K562 (cell line): ENCODE measurements around the gene SERTAD4. TPM values are rescaled to one million over a fixed set of nuclear protein-coding genes. Genes with fewer than 3 reads are reported as not detected.

Experiments
- ATAC-seq: fragments of 200-7000 bp; cut with Tn5 transposase; 3 replicates; pipeline ENCODE4 v1.9.1; 2020; ENCODE audit warnings: moderate library complexity
- BruUV-seq: library from RNA; stranded (reverse); fragments of 400-500 nt; replicated peaks from 2 replicates; lab custom pipeline; 2021; lab: Mats Ljungman, UMichigan
- CTCF ChIA-PET: fragments of 300-600 bp; formaldehyde crosslinking; extraction: SDS; loops from one replicate; lab custom pipeline; 2021; ENCODE audit warnings: low intra/inter-chr PET ratio; lab: Yijun Ruan, JAX
- POLR2A ChIA-PET: fragments of 300-600, 350-650 bp; sonication (Branson Sonifier 250); formaldehyde crosslinking; extraction: SDS; loops from one replicate; lab custom pipeline; 2021; ENCODE audit warnings: antibody characterized with exemption, inconsistent platforms; lab: Yijun Ruan, JAX
- DNase-seq, 4 experiments: peaks; one replicate each; pipeline versions ENCODE4 v3.0.0 to v3.0.0-alpha.2; 2011 to 2018; ENCODE audit warnings: low spot score in 3 of 4, mixed read lengths in 3 of 4; ENCODE audit errors: extremely low read depth in 1 of 4
- FAIRE-seq: peaks from 2 replicates; lab custom pipeline; 2011; peaks lifted over from hg19 to GRCh38; lab: Jason Lieb, UNC
- H2AFZ ChIP-seq: 2 replicates; pipeline ENCODE4 v1.6.0; 2011; ENCODE audit warnings: low read depth, low read length, control low read depth, inconsistent platforms
- H3K27ac ChIP-seq: fragments of 200-600 bp; 3 replicates; pipeline ENCODE4 v1.8.0; 2011; ENCODE audit warnings: low read depth, mild to moderate bottlenecking, control low read depth, inconsistent platforms, low read length, moderate library complexity, mixed read lengths; ENCODE audit errors: extremely low read depth
- H3K27me3 ChIP-seq, 2 experiments: fragments of 300-600 bp in 1 of 2; 2 replicates in 1 of 2; 3 replicates in 1 of 2; pipeline versions ENCODE4 v1.6.0 to v1.8.0; 2011; ENCODE audit warnings: inconsistent platforms in 2 of 2, low read length in 2 of 2, mild to moderate bottlenecking in 1 of 2, mixed read lengths in 1 of 2, moderate library complexity in 1 of 2; ENCODE audit not compliant: control insufficient read depth in 2 of 2, insufficient read depth in 2 of 2
- H3K36me3 ChIP-seq: fragments of 300-600 bp; 3 replicates; pipeline ENCODE4 v1.8.0; 2011; ENCODE audit warnings: mild to moderate bottlenecking, low read length, inconsistent platforms; ENCODE audit not compliant: control insufficient read depth, insufficient read depth
- H3K4me1 ChIP-seq, 2 experiments: fragments of 200-600 bp in 1 of 2; replicated peaks in 1 of 2; 2 replicates in 1 of 2; 3 replicates in 1 of 2; pipeline versions ENCODE4 v1.5.1 to v1.8.0; 2011; ENCODE audit warnings: inconsistent platforms in 2 of 2, low read length in 2 of 2, mild to moderate bottlenecking in 1 of 2, mixed read lengths in 1 of 2, moderate library complexity in 1 of 2; ENCODE audit not compliant: control insufficient read depth in 2 of 2, insufficient read depth in 2 of 2
- H3K4me2 ChIP-seq: 2 replicates; pipeline ENCODE4 v1.6.1; 2011; ENCODE audit warnings: low read length, control low read depth, inconsistent platforms, mixed read lengths; ENCODE audit not compliant: insufficient read depth
- H3K4me3 ChIP-seq: fragments of 200-600 bp; sonication (generic), shearing (Covaris generic); 2 replicates; pipeline ENCODE4 v1.5.1; 2016; ENCODE audit warnings: control low read depth, inconsistent platforms
- H3K79me2 ChIP-seq: fragments of 200-600 bp; 3 replicates; pipeline ENCODE4 v1.8.0; 2011; ENCODE audit warnings: low read length, inconsistent platforms; ENCODE audit not compliant: control insufficient read depth, insufficient read depth
- H3K9ac ChIP-seq, 2 experiments: 2 replicates each; pipeline versions ENCODE4 v1.6.0 to v1.6.1; 2011; ENCODE audit warnings: low read depth in 2 of 2, low read length in 2 of 2, control low read depth in 1 of 2, inconsistent platforms in 1 of 2, mild to moderate bottlenecking in 1 of 2, mixed read lengths in 1 of 2; ENCODE audit not compliant: insufficient read depth in 1 of 2
- H3K9me1 ChIP-seq: one replicate; pipeline ENCODE4 v1.6.0; 2011; ENCODE audit warnings: inconsistent platforms, mild to moderate bottlenecking, low read length, moderate library complexity; ENCODE audit not compliant: control insufficient read depth, insufficient read depth
- H3K9me3 ChIP-seq: replicated peaks from 2 replicates; pipeline ENCODE4 v1.5.1; 2011; ENCODE audit warnings: low read depth, low read length, inconsistent platforms; ENCODE audit not compliant: control insufficient read depth, insufficient read depth
- H4K20me1 ChIP-seq: replicated peaks from 2 replicates; pipeline ENCODE4 v1.6.1; 2011; ENCODE audit warnings: low read length, inconsistent platforms, mixed read lengths; ENCODE audit not compliant: control insufficient read depth, insufficient read depth
- CREBBP ChIP-seq: IDR thresholded peaks from one replicate; pipeline ENCODE4 v1.6.1; 2012; ENCODE audit warnings: low read depth, mild to moderate bottlenecking, control low read depth, inconsistent platforms, low read length
- CTCF ChIP-seq, 3 experiments: IDR thresholded peaks in 2 of 3; conservative IDR thresholded peaks in 1 of 3; 2 replicates each; pipeline ENCODE4 v1.5.1; 2011 to 2012; ENCODE audit warnings: low read length in 3 of 3, mild to moderate bottlenecking in 3 of 3, control low read depth in 2 of 3, improper control_type of control experiment in 1 of 3, inconsistent platforms in 1 of 3, low read depth in 1 of 3, mixed read lengths in 1 of 3, moderate library complexity in 1 of 3; ENCODE audit not compliant: insufficient read depth in 2 of 3
- CTCFL ChIP-seq: IDR thresholded peaks from 2 replicates; pipeline ENCODE4 v1.6.1; 2011; ENCODE audit warnings: borderline replicate concordance, low read depth, mild to moderate bottlenecking, moderate library complexity, low read length; ENCODE audit not compliant: insufficient read depth, poor library complexity, severe bottlenecking
- CXXC5 ChIP-seq: fragments of 250-450 bp; sonication (Bioruptor Pico); IDR thresholded peaks from 2 replicates; pipeline ENCODE4 v1.8.0; 2022; ENCODE audit warnings: inconsistent platforms, mild to moderate bottlenecking, moderate library complexity
- E2F6 ChIP-seq, 2 experiments: IDR thresholded peaks; 2 replicates each; pipeline ENCODE4 v1.6.1; 2011; ENCODE audit warnings: borderline replicate concordance in 1 of 2, control low read depth in 1 of 2, low read depth in 1 of 2, low read length in 1 of 2, mild to moderate bottlenecking in 1 of 2, mixed read lengths in 1 of 2, moderate library complexity in 1 of 2; ENCODE audit not compliant: insufficient read depth in 1 of 2, insufficient read length in 1 of 2, poor library complexity in 1 of 2, severe bottlenecking in 1 of 2; ENCODE audit errors: extremely low read depth in 1 of 2
- FOXA1 ChIP-seq: fragments of 450-650 bp; IDR thresholded peaks from 2 replicates; pipeline ENCODE4 v1.6.1; 2016; ENCODE audit warnings: mild to moderate bottlenecking, borderline replicate concordance
- HIVEP1 ChIP-seq: fragments of 250-450 bp; sonication (Bioruptor Pico); IDR thresholded peaks from 2 replicates; pipeline ENCODE4 v1.4.0; 2020; ENCODE audit warnings: mild to moderate bottlenecking
- IRF1 ChIP-seq: sonication (generic); formaldehyde crosslinking; IDR thresholded peaks from 2 replicates; pipeline ENCODE4 v1.8.0; 2022; ENCODE audit warnings: missing genetic modification reagents, mild to moderate bottlenecking, borderline replicate concordance
- NRF1 ChIP-seq, 2 experiments: fragments of 450-650 bp; IDR thresholded peaks in 1 of 2; conservative IDR thresholded peaks in 1 of 2; 2 replicates each; pipeline ENCODE4 v1.6.1; 2014; ENCODE audit warnings: mild to moderate bottlenecking in 2 of 2
- PHTF2 ChIP-seq: fragments of 250-450 bp; sonication (Bioruptor Pico); IDR thresholded peaks from 2 replicates; pipeline ENCODE4 v1.5.0; 2021; ENCODE audit warnings: mild to moderate bottlenecking
- SREBF2 ChIP-seq: sonication (generic); formaldehyde crosslinking; IDR thresholded peaks from 2 replicates; pipeline ENCODE4 v1.4.0; 2020; ENCODE audit warnings: mild to moderate bottlenecking, missing genetic modification reagents
- WGBS: fragments of 100-300 bp; shearing (Covaris generic); methylation state at CpG from one replicate; pipeline ENCODE4 v1.1.6; 2016; ENCODE audit warnings: low coverage, mixed read lengths; ENCODE audit not compliant: insufficient coverage; ENCODE audit errors: missing lambda C conversion rate; 5-methylcytosine and 5-hydroxymethylcytosine counted together
- in situ Hi-C: fragments of 300-500 bp; cut with MboI; formaldehyde crosslinking; loops from 4 replicates; pipeline ENCODE4 v1.15.0; 2018; ENCODE audit warnings: inconsistent platforms, mixed read lengths
- intact Hi-C: fragments of 100-400 bp; cut with micrococcal nuclease; formaldehyde crosslinking; loops from 2 replicates; pipeline ENCODE4 v1.14.2; 2022
- polyA plus RNA-seq, 8 experiments: library from polyadenylated mRNA; depleted of rRNA in 4 of 8; stranded (reverse) in 5 of 8; unstranded in 3 of 8; fragments of >200 nt; fragmentation: Nextera tagmentation in 2 of 8; fragmentation: Illumina TruSeq in 1 of 8; extraction: Ambion mirVana in 2 of 8; extraction: Trizol in 1 of 8; gene quantifications; 2 replicates each; pipeline versions ENCODE4 v1.2.1 to v1.2.3, GENCODE V29; 2011 to 2014; ENCODE audit warnings: inconsistent platforms in 1 of 8, missing spikeins in 1 of 8
- total RNA-seq, 7 experiments: library from RNA; depleted of rRNA in 6 of 7; stranded (reverse); fragments of >200 nt in 6 of 7; fragmentation: Illumina TruSeq in 2 of 7; extraction: Trizol in 2 of 7; gene quantifications; 2 replicates each; pipeline versions ENCODE4 v1.2.1 to v1.2.3, GENCODE V29; 2011 to 2021; ENCODE audit warnings: low replicate concordance in 1 of 7

The SERTAD4 gene
- total and polyA plus RNA-seq, 9 of the 15 experiments (the other 6 are each of a cell fraction or from before 2014, with no cell fraction given): not detected

- Histone ChIP-seq H3K4me3 (no peak overlapping the region), H3K27me3 (peaks cover 5 to 18% of the 10 kb centered on the region in 2 experiments; a peak in 2 of 5 replicates), H2AFZ (no peak overlapping the region), H3K4me1 (peaks cover 0 to 6% of the 10 kb centered on the region in 2 experiments; a peak in 1 of 5 replicates), H3K36me3 (no peaks in the 10 kb centered on the region), H3K9me1 (no peaks in the 10 kb centered on the region), H3K79me2 (no peaks in the 10 kb centered on the region), H3K9me3 (no peaks in the 10 kb centered on the region), H4K20me1 (no peaks in the 10 kb centered on the region), H3K27ac (no peak overlapping the region), H3K9ac (no peak overlapping the region)
- ChIA-PET POLR2A (no interaction called here), CTCF (no interaction called here)
- intact Hi-C loops: no loop called here
- FAIRE-seq (no peak), DNase-seq (peak; percentile 4 to 31 (median 25)), ATAC-seq (peak; percentile 87)
- 5% methylated on average over 31 of the region's 56 CpGs for WGBS
- in situ Hi-C loops: no loop called here
- no TSS peak for BruUV-seq
- no peak for TF ChIP-seq FOXA1
- TF ChIP-seq CXXC5: 0 out of 2 replicates have a peak, but pooled peaks have one; percentile 14
- no peak for TF ChIP-seq PHTF2 (CRISPR knock-in tag)
- TF ChIP-seq NRF1 (conservative IDR thresholded peaks at IDR 0.05 in 1 of 2, IDR thresholded peaks at IDR 0.05 in 1 of 2): peak; percentile 43 to 51; a peak in 3 of 4 replicates
- no peak for TF ChIP-seq IRF1
- no peak for TF ChIP-seq CREBBP
- TF ChIP-seq E2F6 (IDR thresholded peaks at IDR 0.05; ENCODE audit: borderline replicate concordance in 1 of 2, extremely low read depth in 1 of 2, insufficient read depth in 1 of 2, insufficient read length in 1 of 2, low read depth in 1 of 2, low read length in 1 of 2, poor library complexity in 1 of 2, severe bottlenecking in 1 of 2): peak in 1 of 2 experiments; percentile 37
- no peak for TF ChIP-seq HIVEP1
- peak; percentile 42 for TF ChIP-seq CTCFL
- no peak for TF ChIP-seq SREBF2 (CRISPR knock-in tag)
- TF ChIP-seq CTCF (IDR thresholded peaks at IDR 0.05 in 2 of 3, conservative IDR thresholded peaks at IDR 0.05 in 1 of 3; ENCODE audit: insufficient read depth in 2 of 3, low read depth in 1 of 3, low read length in 3 of 3): peak in 1 of 3 experiments; percentile 3; a peak in 1 of 6 replicates
- TF ChIP-seq, all 486 proteins: peak for 5
- no peak overlapping the region for H3K4me2 ChIP-seq
These were observed 59.8 kb downstream of the SERTAD4 start for GRCh38 chr1:210292231-210292871.
